Measurements from ENCODE around the gene SOS1.

SOS1 gene

DNA sequence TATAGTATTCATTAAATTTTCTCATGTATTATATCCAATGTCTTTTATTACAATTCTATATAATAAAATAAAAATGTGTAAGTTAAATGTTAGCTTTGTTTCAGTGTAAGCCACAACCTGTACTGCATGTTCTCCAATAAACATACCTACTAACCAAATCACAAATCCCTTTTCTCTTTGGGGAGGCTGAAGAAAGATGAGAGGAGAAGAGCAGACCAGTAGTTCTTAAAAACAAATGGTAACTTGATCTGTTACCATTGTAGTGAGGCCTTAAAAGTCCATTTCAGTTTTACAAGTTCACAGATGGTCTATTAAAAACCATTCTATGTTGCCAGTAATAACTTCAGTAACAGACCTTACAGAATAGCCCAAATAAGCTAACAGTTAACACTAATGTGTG lies 100.5 kb downstream of the SOS1 start:
- DNase-seq: no peak

DNA sequence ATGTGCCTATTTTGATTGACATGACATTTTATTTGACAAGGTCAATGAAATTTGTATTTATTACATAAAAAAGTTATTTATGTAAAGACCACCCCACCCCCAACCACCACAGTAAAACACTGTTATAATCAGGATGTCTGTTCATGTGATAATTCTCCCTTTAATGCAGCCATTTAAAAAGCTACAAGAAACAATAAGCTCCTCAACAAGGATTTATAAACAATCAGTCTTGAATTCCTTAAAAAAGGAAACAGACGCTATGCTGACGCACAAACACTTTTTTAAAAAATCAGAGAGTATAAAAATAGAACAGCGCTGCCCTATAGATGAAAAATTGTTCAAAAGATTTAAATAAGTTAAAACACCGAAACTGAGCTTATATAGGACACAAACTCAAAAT lies 102.2 kb downstream of the SOS1 start:
- DNase-seq: no peak

DNA sequence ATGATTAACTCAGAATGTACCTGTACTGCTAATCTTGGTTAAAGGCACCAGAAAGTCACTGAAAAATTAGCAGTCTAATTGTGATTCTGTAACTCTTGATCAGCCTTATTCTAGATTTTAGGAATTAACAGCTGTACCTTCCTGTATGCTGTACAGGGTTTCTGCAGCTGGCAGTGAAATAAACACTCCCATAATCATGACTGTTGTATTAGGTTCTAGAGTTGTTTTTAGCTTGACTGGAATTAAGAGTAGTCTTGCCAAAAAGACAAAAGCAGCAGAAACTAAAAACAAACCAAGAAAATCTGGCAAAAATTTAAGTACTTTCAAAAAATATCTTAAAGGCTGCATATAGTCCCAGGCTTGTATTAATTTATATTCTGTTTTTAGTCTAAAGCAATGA lies 103.5 kb downstream of the SOS1 start:
- no peak for DNase-seq

DNA sequence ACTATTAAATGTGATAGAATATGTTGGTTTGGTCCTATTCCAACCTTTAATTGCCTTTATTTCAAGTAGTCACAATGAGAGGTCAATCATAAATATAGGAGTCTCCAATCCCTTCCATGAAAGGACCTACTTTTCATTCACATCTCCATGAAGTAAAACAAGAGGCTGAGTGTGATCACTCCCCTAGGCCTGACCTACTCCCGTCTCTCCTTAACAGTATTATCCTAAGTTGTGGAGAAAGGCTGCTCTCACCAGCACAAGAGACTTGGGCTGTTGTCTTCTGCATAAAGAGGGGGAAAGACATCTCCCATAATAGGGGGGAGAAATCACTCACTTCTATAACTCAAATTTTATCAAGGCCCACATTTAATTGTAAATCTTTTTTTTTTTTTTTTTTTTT lies 105.4 kb downstream of the SOS1 start:
- DNase-seq: no peak

DNA sequence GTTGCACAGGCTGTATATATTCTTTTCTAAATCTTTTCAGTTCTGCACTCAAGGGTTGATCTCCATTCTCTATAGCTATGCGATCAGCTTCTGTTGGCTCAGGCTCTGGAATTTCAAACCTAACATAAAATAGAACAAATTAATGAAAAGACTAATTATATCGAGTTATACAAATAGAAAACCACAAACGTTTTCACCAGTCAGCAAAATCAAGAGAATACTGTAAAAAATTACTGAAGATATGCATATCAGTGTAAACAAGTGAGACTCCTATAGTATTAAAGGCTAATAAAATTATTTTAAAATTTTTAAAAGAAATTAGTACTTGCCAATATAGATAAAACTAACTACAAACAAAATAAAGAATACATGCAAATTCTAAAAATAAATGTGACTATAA lies 107.0 kb downstream of the SOS1 start:
- DNase-seq: no peak

DNA sequence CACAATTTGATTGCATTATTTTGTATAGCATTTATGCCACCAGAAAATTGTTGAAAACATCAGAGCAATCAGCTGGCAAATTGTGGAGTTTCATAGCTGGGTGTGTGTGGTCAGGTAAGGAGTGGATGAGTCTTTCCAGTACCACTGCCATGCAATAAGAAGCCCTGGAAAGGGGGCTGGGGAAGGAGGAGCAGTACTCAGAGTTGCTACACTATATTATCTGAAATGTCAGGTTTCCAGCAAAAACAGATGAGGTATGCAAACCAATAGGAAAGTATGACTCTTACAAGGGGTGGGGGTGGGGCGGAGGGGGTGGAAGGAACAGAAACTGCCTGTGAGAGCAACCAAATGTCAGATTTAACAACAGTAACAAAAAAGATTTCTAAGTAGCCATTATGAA lies 112.2 kb downstream of the SOS1 start:
- DNase-seq: no peak

DNA sequence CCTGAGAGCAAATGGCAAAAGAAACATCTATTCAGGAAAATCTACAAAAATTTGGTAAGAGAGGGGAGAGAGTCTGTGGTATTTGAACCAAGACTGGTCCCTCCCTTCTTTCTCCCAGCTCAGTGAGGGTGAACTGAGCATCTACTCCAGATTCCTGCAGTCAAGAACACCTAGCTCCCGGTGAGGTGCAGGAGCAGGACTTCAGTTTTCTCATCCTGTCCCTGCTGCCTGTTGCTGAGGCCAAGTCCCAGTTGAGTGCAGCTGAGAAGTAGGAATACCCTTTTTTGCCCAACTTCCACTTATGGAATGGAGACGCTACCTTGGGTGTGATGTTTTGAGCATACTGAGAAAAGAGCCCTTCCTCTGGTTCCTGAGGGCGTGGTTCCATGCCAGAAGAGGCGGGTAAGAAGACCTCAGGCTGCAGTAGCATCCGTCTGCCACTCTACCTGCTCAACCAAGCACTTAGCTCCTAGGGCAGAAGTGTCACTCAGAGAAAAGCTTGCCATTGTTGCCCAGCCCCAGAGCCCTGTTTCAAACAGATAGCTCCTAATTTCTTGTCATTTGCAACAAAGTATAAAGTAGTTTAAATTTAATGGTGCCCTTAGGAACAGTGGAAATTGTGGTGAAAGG lies 112.9 kb downstream of the SOS1 start:
- DNase-seq: no peak

DNA sequence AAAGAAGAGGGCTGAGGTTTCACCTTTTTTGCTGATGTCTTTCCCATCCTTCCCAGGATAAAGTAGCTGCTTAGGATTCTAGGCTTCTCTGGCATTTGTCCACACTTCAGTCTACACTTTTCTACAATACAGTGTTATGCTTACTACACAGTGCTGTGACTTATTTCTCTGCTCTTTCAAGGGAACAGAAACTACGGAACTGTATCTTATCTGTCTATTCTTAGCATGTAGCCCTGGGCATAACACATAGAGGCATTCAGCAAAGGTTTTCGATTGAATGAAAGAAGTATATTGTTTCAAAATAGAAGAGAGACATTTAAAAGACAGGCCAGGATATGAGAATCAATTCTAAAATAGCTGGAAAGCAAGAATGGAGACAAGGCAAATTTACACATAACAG lies 120.3 kb downstream of the SOS1 start:
- DNase-seq: no peak

DNA sequence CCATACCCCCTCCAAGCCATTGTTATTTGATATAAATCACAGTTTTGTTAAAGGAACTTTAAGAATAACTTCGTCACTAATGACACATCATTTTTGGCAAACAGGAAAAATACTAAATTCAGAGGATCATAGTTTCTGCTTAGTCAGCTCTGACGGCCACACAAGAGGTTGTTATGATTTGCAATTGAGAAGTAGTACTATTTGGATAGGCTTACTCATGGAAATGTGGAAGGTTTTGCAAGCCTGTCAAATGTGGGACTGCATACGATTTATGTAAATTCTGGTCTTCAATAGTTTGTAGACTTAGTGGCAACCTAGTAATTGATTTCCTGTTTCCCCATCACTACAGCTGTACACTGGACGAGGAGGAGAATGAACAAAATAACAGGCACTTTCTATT lies 123.1 kb downstream of the SOS1 start:
- no peak for DNase-seq

DNA sequence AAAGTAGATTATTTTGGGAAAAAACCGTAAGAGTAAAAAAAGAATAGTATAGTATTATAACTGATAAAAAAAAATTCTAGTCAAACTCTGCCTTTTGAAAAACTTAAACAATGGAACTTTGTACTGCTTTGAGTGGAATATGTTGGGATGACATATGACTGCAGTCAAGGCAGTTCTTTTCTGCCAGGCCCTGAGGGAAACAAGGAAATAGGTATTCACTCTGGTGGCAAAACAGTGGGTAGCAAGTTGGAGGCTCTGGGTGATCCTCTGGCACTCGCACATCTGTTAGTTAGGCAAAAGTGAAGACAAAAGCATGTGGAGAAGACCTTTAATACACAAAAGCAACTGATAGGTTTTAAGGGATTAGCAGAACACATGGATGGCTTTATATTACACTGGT lies 129.0 kb downstream of the SOS1 start:
- DNase-seq: no peak

DNA sequence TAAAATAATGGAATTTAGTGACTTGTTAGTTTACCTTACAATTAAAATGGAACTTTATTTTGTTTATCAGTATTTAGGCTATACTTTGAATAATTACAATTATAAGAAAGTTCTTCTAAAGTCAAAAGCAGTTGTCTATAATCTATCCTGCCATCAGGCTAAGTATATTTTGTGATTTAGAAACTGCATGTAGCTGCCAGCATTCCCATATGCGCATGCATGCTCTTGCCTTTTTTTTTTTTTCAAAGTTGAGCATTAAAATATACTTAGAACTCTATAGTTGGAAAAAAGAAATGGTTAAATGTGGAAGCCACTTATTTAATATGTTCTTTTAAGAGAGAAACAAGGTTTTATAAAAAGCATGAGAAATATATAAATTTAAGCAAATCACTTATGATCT lies 132.1 kb downstream of the SOS1 start:
- DNase-seq: no peak

DNA sequence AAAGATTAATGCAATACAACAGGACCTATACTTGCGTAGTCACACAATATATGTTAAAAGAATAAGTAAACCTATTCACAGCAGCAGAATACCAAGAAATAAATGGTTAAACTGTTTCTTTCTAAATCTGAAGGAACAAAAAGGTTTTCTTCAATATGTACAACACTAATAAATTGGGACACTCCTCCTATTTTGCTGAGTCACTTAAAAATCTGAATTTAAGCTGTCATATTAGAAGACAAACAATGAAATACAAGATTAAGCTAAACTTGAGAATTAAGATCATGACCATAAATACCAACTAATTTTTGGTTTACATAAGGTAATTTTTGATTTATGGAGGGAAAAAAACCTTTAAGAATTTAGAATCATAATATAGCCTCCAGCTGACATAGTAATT lies 138.4 kb downstream of the SOS1 start:
- DNase-seq: no peak

DNA sequence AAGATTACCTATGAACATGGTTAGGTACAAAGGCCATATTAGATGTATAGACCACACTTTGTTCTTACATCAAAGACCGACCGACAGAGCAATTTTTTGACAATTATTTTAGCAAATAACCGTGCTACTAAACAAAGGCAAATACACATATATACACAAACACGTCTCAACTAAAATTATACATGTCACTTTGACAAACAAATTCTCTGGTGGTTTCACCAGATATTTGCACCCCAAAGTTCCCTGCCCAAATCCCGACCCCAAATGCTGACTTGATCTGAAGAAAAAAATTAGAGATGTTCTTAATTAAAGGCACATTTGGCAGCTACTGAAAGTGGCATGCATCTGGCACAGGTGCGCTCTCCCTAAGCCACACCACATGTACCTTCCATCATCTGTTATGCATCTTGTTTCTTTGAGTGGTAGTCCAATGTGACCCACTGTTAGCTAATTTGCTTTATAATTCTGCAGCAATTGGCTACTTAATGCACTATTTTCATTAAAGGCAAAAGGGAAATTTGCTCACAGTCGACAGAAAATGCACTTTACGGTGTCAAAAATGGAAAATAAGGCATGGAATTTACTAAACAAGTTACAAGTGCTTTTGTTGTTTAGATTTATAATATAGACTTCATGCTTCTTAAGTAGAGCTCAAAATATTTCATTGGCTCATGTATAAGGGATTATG lies 139.0 kb downstream of the SOS1 start:
- DNase-seq: no peak

DNA sequence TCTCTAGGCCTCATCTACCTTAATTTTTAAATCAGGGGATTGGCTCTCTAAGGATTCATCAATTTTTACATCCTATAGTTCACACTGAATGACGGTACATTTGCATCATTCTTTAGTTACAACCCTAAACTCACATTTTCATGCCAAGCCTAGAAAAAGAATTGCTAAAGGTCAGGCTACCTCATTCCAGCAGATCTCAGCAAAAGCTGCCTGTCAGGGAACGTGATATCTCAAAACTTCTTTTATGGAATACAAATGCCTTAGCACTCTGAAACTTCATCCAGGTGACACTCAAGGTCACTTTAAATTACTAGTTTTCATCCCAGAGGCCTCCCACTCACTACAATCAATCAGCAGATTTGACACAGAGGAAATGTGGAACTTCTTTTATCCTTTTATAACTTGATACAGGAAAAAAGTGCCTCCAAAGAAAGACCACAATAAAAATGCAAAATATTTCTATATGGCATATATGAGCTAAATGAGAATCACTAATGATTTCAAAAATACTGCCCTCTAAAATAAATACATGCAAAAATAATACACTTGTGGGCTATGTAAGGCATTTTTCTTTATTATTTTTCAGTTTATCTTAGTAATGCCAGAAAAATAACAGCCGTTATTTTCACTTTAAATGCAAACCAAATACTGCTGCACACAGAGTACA lies 139.7 kb downstream of the SOS1 start:
- no peak for DNase-seq

DNA sequence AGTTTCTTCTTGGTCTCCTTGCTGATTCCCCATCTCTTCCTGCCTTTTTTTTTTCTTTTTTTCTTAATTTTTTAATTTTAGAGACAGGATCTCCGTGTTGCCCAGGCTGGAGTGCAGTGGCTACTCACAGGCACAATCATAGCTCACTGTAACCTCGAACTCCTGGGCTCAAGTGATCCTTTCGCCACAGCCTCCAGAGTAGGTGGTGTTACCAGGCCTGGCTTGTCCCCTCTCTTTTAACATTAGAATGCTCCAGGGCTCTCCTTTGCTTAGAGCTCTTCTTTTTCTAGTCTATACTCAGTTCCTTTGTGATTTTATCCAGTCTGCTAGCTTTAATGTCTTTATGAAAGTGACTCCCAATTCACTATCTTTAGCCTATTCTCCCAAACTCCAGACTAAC lies 141.9 kb downstream of the SOS1 start:
- no peak for DNase-seq

DNA sequence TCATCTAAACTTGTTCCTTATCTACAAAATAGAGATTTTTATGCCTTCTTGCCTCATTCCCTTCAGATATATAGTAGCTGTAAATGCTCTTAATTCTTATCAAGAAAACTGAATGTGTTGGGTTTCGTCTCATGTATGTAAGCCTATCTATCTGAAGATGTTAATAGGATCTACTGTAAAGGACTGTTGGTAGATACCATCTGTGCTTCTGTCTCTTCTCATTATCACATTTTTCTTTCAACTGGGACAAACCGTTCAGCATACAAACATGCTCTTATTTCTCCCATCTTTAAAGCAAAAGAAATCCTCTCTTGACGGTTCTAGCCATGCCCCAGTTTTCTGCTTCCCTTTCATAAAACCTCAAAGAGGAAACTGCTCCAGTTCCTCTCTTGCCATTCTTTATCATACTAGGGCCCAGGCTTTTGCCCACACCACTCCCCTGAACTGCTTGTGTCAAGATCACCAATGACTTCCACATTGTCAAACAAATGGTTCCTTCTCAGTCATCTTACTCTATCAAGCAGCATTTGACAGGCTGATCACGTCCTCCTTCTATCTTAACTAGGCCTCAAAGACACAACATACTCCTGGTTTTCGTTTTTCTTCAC lies 142.5 kb downstream of the SOS1 start:
- no peak for DNase-seq

DNA sequence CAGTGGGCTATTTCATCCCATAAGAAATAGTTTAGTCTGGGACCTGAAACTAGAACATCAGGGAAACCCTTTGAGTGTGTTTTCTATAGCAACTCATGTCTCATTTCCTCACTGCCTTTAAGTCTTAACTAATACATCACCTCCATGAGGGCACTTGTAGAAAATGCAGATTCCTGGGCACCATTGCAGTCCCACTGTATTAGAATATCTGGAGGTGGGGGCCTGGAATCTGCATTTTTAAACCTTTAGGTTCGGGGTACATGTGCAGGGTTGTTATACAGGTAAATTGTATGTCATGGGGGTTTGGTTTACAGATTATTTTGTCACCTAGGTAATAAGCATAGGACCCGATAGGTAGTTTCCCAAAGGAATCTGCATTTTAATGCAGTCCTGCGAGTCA lies 143.8 kb downstream of the SOS1 start:
- no peak for DNase-seq

DNA sequence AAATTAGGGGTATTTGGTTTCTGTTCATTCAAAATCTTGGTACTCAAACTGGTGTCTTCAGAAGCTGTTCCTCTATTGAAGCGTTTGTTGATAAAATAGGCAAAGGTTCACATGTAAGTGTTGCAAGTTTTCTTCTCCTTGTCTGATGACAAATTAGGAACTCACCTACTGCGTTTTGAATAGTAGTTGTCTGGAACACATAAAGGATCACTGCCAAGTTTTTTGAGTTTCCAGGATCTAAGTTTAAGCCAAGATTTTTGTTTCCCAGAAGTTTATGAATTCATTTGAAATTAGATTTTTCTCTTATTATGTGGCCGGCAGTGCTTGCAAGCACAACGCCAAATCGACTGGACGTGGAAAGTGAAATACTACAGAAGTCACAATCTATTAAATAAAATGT lies 145.8 kb downstream of the SOS1 start:
- DNase-seq: no peak

DNA sequence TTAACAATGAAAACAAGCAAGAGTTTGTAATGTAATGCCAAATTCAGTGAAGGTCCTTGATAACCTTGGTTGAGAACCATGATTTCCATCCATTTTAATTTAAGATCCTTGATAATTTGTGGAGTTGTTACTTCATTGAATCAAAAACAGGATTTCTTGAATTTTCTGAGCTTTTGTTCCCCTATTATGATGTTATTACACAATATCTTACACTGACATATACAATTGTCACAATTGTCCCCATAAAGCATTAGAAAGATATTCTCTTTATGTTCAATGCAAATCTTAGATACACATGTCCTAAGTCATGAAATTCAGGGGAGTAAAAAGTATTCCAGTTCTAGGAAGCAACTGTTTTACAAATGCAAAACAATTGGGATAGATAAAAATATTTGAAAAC lies 147.6 kb downstream of the SOS1 start:
- no peak for DNase-seq

DNA sequence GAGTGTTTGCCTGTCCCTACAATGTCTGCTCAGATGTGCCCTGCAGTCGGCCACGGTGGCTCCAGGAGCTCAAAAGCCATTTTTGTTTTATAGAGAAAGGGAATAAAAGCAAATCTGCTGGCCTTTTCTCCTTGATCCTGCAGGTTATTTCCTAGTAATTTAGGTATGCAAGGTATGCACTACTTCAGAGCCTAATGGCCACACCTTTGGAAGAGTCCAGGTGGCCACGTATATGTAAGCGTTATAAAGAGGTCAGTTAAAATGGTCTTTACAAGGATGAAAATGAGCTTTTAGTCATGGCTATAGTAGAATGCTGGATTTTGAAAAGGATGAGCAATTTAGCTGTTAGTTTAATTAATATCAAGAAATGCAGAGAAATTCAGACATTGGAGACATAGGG lies 149.5 kb downstream of the SOS1 start:
- no peak for DNase-seq

DNA sequence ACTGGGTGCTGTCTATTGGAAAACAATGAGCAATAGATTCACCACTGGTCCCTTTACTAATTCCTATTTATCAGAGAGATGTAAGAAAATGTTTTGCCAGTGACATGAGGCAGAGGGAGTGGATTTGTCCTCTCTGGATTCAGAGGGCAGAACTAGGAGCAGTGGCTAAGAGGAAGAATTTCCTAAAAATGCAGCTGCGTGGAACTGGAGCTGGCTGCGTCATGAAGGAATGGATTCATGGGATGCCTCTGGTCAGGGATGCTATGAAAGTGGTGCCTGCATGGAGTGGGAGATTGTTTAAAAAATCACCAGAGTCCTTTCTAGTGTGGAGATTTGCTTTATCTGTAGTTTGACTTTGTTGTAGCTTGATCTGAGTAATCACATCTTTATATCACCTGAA lies 152.8 kb downstream of the SOS1 start:
- no peak for DNase-seq

DNA sequence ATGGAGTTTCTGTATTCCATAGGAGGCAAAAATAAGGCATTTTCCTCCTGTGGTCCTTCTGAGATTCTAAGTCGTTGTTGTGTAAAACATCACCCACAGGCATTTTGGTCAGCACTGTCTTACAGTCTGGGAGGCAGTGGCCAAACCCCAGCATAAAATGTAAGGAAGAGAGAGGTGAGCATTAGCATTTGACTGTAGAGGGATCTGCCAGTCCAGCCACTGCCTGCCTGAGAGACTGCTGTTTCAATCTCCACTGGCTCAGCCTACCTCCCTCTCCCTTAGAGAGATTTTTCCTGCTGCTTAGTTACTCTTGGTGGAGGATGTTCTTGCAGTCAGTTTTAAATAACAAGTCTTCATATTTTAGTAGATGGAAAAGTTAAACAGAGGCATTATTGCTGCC lies 154.2 kb downstream of the SOS1 start:
- no peak for DNase-seq

DNA sequence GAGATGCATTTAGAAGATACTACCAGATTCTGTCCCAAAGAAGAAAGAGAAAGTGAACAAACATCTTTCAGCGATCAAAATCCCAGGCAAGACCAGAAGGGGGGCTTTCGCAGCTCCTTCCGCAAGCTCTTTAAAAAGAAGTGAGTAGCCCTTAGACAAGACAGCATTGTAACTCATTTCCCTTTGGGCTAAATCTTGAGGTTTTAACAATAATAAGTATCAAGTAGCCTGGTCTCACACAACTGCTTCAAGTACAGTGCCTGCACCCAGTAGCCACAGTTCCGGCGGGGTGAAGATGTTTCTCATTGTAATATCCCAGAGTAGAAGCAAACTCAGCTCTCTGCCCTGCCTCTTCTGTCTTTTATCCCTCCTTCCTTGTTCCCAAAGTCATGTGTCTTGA lies 154.8 kb downstream of the SOS1 start:
- DNase-seq: no peak

DNA sequence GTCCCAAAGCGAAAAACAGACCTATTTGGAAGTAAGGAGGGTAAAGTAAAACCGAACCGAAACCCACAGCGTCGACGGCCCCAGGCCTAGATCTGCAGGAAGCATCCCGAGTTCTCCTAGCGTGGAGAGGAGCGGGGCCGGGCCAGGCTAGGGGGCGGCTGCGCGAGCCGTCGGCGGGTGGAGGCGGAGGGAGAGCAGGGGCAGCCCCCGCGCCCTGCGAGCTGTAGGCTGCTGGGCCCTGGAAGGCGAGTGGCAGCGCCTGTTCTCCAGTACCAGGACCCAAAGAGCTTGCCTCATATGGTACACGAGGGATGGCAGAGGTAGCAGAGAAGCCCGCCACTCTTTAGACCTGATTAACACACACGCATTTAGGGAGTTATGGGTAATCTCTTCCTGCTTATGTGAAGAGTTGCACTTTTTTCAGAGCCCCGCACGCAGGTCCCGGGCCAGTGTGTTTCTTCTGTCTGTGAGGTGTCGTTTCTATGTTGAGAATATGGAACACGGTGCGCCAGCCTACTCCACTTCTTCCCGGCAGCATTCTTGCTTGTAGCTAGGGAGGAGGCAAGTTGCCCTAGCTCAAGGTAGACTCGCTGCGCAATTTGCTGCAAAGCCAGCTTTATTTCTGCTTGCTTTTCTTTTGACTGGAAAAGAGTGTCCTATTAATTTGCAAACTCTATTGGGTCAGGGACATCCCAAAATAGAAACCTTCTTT lies 160.1 kb downstream of the SOS1 start:
- DNase-seq: no peak

All from islet precursor cell (in vitro differentiated cells).